HUES64 (cell line): ENCODE measurements around the gene SESN3. TPM values are rescaled to one million over a fixed set of nuclear protein-coding genes. Genes with fewer than 3 reads are reported as not detected.
"Not testable (repeated sequence)": the region's sequence is repeated elsewhere in the genome, so short reads cannot be mapped to it uniquely, and the experiment has no call there.

Experiments used
- H3K27ac ChIP-seq: 2 replicates; pipeline ENCODE4 v1.7.0; 2013; ENCODE audit warnings: low read depth, low read length, inconsistent platforms
- H3K27me3 ChIP-seq: 2 replicates; pipeline ENCODE4 v1.6.1; 2013; ENCODE audit warnings: mild to moderate bottlenecking, low read length; ENCODE audit not compliant: insufficient read depth
- H3K36me3 ChIP-seq: 2 replicates; pipeline ENCODE4 v1.6.1; 2013; ENCODE audit warnings: mild to moderate bottlenecking, low read length; ENCODE audit not compliant: insufficient read depth
- H3K4me1 ChIP-seq: 2 replicates; pipeline ENCODE4 v1.6.1; 2013; ENCODE audit warnings: mild to moderate bottlenecking, low read length, moderate library complexity; ENCODE audit not compliant: insufficient read depth
- H3K4me3 ChIP-seq: 2 replicates; pipeline ENCODE4 v1.5.1; 2013; ENCODE audit warnings: mild to moderate bottlenecking, low read length, moderate library complexity
- H3K9ac ChIP-seq: 2 replicates; pipeline ENCODE4 v1.6.1; 2013; ENCODE audit warnings: mild to moderate bottlenecking, low read depth, low read length
- H3K9me3 ChIP-seq: 2 replicates; pipeline ENCODE4 v1.6.1; 2013; ENCODE audit warnings: low read depth, low read length; ENCODE audit not compliant: insufficient read depth
- WGBS: fragments of 150-250, 120-280 bp; methylation state at CpG from one replicate; pipeline ENCODE4 v1.1.7; 2013; ENCODE audit warnings: missing lambda C conversion rate; 5-methylcytosine and 5-hydroxymethylcytosine counted together
- polyA plus RNA-seq, 2 experiments: library from polyadenylated mRNA; stranded (reverse); fragments of 50-300 nt; gene quantifications; one replicate each; pipeline ENCODE4 v1.2.3, GENCODE V29; 2013

The SESN3 gene
- polyA plus RNA-seq (2013, experiment 1 of 2) = 13.3 TPM
- polyA plus RNA-seq (2013, experiment 2 of 2) = 19.7 TPM

- peaks cover 53% of the 10 kb centered on the region for H3K4me1 ChIP-seq
- peak within 1 kb of the TSS; percentile 41; the same call in 1 of the 2 replicates for H3K27ac ChIP-seq
- WGBS = 2% methylated on average over 39 of the region's 40 CpGs
- H3K9me3 ChIP-seq = no peaks in the 10 kb centered on the region
- peak within 1 kb of the TSS; percentile 82 for H3K4me3 ChIP-seq
- H3K27me3 ChIP-seq = peaks cover 12% of the 10 kb centered on the region
- H3K9ac ChIP-seq = peak within 1 kb of the TSS; percentile 57
- no peaks in the 10 kb centered on the region for H3K36me3 ChIP-seq
These were observed at the start of gene SESN3 for GRCh38 chr11:95231127-95231880. SESN3 (minus strand) TSS chr11:95231202; CDS start chr11:95230860, 342 bp downstream.

- peak overlapping the region; percentile 66 for H3K27ac ChIP-seq
- H3K27me3 ChIP-seq = no peaks in the 10 kb centered on the region
- H3K36me3 ChIP-seq = no peaks in the 10 kb centered on the region
- peak overlapping the region; percentile 23; the same call in 1 of the 2 replicates for H3K9ac ChIP-seq
- 40% methylated on average over 6 of the region's 6 CpGs for WGBS
- no peaks in the 10 kb centered on the region for H3K9me3 ChIP-seq
- peaks cover 48% of the 10 kb centered on the region for H3K4me1 ChIP-seq
- no peak overlapping the region for H3K4me3 ChIP-seq
These were observed 49.2 kb upstream of the SESN3 start for GRCh38 chr11:95279921-95280868.

- Histone ChIP-seq H3K4me1 (peaks cover 48% of the 10 kb centered on the region), H3K27ac (no peak overlapping the region), H3K4me3 (no peak overlapping the region), H3K36me3 (no peaks in the 10 kb centered on the region), H3K9me3 (no peaks in the 10 kb centered on the region), H3K9ac (no peak overlapping the region), H3K27me3 (no peaks in the 10 kb centered on the region)
- WGBS = 79% methylated on average over 2 of the region's 2 CpGs
These were observed 46.9 kb upstream of the SESN3 start for GRCh38 chr11:95277868-95278267.

GRCh38 chr11:95276139-95276538 lies 45.1 kb upstream of the SESN3 start:
- Histone ChIP-seq H3K27me3 (no peaks in the 10 kb centered on the region), H3K9me3 (no peaks in the 10 kb centered on the region), H3K27ac (no peak overlapping the region), H3K36me3 (no peaks in the 10 kb centered on the region), H3K4me3 (no peak overlapping the region), H3K4me1 (peaks cover 31% of the 10 kb centered on the region), H3K9ac (no peak overlapping the region)
- 90% methylated on average over 4 of the region's 4 CpGs for WGBS

- not testable (repeated sequence) for H3K4me3 ChIP-seq, H3K27ac ChIP-seq, H3K4me1 ChIP-seq, H3K9ac ChIP-seq, H3K9me3 ChIP-seq, H3K27me3 ChIP-seq, H3K36me3 ChIP-seq
- 97% methylated on average over 4 of the region's 5 CpGs for WGBS
These were observed 42.6 kb upstream of the SESN3 start for GRCh38 chr11:95273618-95274017.

GRCh38 chr11:95269036-95269819 lies 38.2 kb upstream of the SESN3 start:
- H3K9ac ChIP-seq = no peak overlapping the region
- H3K4me1 ChIP-seq = peaks cover 4% of the 10 kb centered on the region
- H3K4me3 ChIP-seq = no peak overlapping the region

GRCh38 chr11:95268391-95268790 lies 37.4 kb upstream of the SESN3 start:
- Histone ChIP-seq H3K9ac (no peak overlapping the region), H3K4me1 (peaks cover 4% of the 10 kb centered on the region)
- 84% methylated on average over 1 of the region's 1 CpG for WGBS

More at GRCh38 chr11:95269036-95269819, 38.2 kb upstream of the SESN3 start:
- 92% methylated on average over 5 of the region's 5 CpGs for WGBS
- Histone ChIP-seq H3K27me3 (no peaks in the 10 kb centered on the region), H3K9me3 (no peaks in the 10 kb centered on the region), H3K36me3 (no peaks in the 10 kb centered on the region), H3K27ac (no peak overlapping the region)

GRCh38 chr11:95267601-95268213 lies 36.7 kb upstream of the SESN3 start:
- whole genome bisulfite sequencing = 18% methylated on average over 1 of the region's 1 CpG
- H3K27ac ChIP-seq = no peak overlapping the region
- no peak overlapping the region for H3K4me3 ChIP-seq
- H3K9ac ChIP-seq = no peak overlapping the region
- peaks cover 4% of the 10 kb centered on the region for H3K4me1 ChIP-seq
- H3K36me3 ChIP-seq = no peaks in the 10 kb centered on the region
- H3K9me3 ChIP-seq = no peaks in the 10 kb centered on the region
- no peaks in the 10 kb centered on the region for H3K27me3 ChIP-seq

More at GRCh38 chr11:95268391-95268790, 37.4 kb upstream of the SESN3 start:
- H3K27me3 ChIP-seq = no peaks in the 10 kb centered on the region
- H3K27ac ChIP-seq = no peak overlapping the region
- no peaks in the 10 kb centered on the region for H3K36me3 ChIP-seq
- no peak overlapping the region for H3K4me3 ChIP-seq
- no peaks in the 10 kb centered on the region for H3K9me3 ChIP-seq

GRCh38 chr11:95266751-95267374 lies 35.9 kb upstream of the SESN3 start:
- Histone ChIP-seq H3K4me1 (peaks cover 4% of the 10 kb centered on the region), H3K27ac (no peak overlapping the region), H3K36me3 (no peaks in the 10 kb centered on the region), H3K27me3 (no peaks in the 10 kb centered on the region), H3K9me3 (no peaks in the 10 kb centered on the region), H3K9ac (no peak overlapping the region), H3K4me3 (no peak overlapping the region)
- WGBS = 88% methylated on average over 6 of the region's 6 CpGs

- H3K36me3 ChIP-seq = no peaks in the 10 kb centered on the region
- no peak overlapping the region for H3K9ac ChIP-seq
- no peaks in the 10 kb centered on the region for H3K9me3 ChIP-seq
- no peaks in the 10 kb centered on the region for H3K27me3 ChIP-seq
- WGBS = 91% methylated on average over 8 of the region's 8 CpGs
- H3K4me1 ChIP-seq = peaks cover 4% of the 10 kb centered on the region
- no peak overlapping the region for H3K4me3 ChIP-seq
- H3K27ac ChIP-seq = no peak overlapping the region
These were observed 33.9 kb upstream of the SESN3 start for GRCh38 chr11:95264881-95265280.
